Measurements from ENCODE around the gene GFRA4.

DNA sequence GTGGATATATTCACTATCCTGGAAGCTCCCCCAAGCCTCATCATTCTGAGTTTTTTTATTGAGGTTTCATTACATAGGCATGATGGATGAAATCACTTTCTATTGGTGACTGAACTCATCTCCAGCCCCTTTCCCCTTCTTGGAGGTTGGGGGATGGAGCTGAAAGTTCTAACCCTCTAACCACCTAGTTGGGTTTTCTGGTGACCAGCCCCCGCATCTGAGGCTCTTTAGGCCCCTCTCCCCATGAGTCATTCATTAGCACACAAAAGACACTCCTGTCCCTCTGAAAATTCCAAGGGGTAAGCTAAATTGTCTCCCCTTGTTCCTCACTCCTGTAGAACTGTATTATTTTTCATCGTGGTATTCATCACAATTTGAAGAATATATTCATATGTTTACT lies 33.3 kb downstream of the GFRA4 start:
- TF ChIP-seq POLR2A (IDR thresholded peaks at IDR 0.05): no peak
- TF ChIP-seq, protein P1, sequence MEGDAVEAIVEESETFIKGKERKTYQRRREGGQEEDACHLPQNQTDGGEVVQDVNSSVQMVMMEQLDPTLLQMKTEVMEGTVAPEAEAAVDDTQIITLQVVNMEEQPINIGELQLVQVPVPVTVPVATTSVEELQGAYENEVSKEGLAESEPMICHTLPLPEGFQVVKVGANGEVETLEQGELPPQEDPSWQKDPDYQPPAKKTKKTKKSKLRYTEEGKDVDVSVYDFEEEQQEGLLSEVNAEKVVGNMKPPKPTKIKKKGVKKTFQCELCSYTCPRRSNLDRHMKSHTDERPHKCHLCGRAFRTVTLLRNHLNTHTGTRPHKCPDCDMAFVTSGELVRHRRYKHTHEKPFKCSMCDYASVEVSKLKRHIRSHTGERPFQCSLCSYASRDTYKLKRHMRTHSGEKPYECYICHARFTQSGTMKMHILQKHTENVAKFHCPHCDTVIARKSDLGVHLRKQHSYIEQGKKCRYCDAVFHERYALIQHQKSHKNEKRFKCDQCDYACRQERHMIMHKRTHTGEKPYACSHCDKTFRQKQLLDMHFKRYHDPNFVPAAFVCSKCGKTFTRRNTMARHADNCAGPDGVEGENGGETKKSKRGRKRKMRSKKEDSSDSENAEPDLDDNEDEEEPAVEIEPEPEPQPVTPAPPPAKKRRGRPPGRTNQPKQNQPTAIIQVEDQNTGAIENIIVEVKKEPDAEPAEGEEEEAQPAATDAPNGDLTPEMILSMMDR (IDR thresholded peaks at IDR 0.05): no peak
